ENCODE data around the gene ENOX2. TPM values are rescaled to one million over a fixed set of nuclear protein-coding genes. Genes with fewer than 3 reads are reported as not detected.

The ENOX2 gene
- polyA plus RNA-seq, 1 experiment = 16.8 TPM

GRCh38 chrX:130884627-130885026, 18.4 kb downstream of the ENOX2 start:
- CTCF ChIA-PET = no interaction called here
- POLR2A ChIA-PET = no interaction called here
- no peak overlapping the region for H3K4me3 ChIP-seq (ENCODE audit: low read depth, low read length)

DNA sequence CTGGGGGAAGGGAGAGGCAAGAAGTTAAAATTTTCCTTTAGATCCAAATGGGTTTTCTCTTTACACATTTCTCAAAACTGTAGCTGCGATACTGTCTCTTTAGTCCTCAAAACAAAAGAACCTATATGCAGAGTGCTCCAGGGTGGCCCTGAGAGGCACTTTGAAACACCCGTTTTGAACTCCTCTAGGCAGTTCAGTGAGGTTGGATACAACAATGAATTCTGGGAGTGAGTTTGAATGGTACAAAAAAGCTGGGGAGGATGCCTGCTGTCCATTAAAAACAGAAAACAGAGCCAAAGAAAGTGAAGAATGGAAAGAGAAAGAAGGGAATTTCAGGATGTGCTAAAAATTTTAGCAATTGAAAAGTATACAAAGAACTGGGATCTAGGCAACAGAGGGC, 23.1 kb downstream of the ENOX2 start:
- no peaks in the 10 kb centered on the region for H3K27me3 ChIP-seq (ENCODE audit: control insufficient read depth, insufficient read depth, low read length)
- no peaks in the 10 kb centered on the region for H3K9me3 ChIP-seq (ENCODE audit: control insufficient read depth, insufficient read depth, low read length)
- CTCF ChIA-PET = no interaction called here
- no peak for TF ChIP-seq CTCF (IDR thresholded peaks at IDR 0.05; ENCODE audit: low read depth, low read length)
- DNase-seq (ENCODE audit: low read depth, low spot score) = no peak
- no peak overlapping the region for H3K4me3 ChIP-seq (ENCODE audit: low read depth, low read length)
- POLR2A ChIA-PET = no interaction called here
- H3K27ac ChIP-seq (ENCODE audit: low read depth, low read length) = no peak overlapping the region

More at GRCh38 chrX:130884627-130885026, 18.4 kb downstream of the ENOX2 start:
- Histone ChIP-seq H3K9me3 (ENCODE audit: control insufficient read depth, insufficient read depth, low read length) (no peaks in the 10 kb centered on the region), H3K27ac (ENCODE audit: low read depth, low read length) (no peak overlapping the region), H3K27me3 (ENCODE audit: control insufficient read depth, insufficient read depth, low read length) (no peaks in the 10 kb centered on the region)
- DNase-seq (ENCODE audit: low read depth, low spot score) = no peak
- TF ChIP-seq CTCF (IDR thresholded peaks at IDR 0.05; ENCODE audit: low read depth, low read length) = no peak

- CTCF ChIA-PET = interaction anchor here (0.6 to 1.4 kb wide), 2 partner anchors 37 to 197 kb away, joined by 4 read pairs; no protein-coding TSS in a partner anchor
- no peak overlapping the region for H3K27ac ChIP-seq (ENCODE audit: low read depth, low read length)
- H3K9me3 ChIP-seq (ENCODE audit: control insufficient read depth, insufficient read depth, low read length) = no peaks in the 10 kb centered on the region
- H3K4me3 ChIP-seq (ENCODE audit: low read depth, low read length) = no peak overlapping the region
- POLR2A ChIA-PET = no interaction called here
- H3K27me3 ChIP-seq (ENCODE audit: control insufficient read depth, insufficient read depth, low read length) = no peaks in the 10 kb centered on the region
- DNase-seq (ENCODE audit: low read depth, low spot score) = peak; percentile 52
- TF ChIP-seq CTCF (IDR thresholded peaks at IDR 0.05; ENCODE audit: low read depth, low read length) = no peak
Measured at GRCh38 chrX:130878350-130879341, 24.4 kb downstream of the ENOX2 start.

- Histone ChIP-seq H3K9me3 (ENCODE audit: control insufficient read depth, insufficient read depth, low read length) (no peaks in the 10 kb centered on the region), H3K4me3 (ENCODE audit: low read depth, low read length) (no peak overlapping the region), H3K27ac (ENCODE audit: low read depth, low read length) (no peak overlapping the region), H3K27me3 (ENCODE audit: control insufficient read depth, insufficient read depth, low read length) (no peaks in the 10 kb centered on the region)
- ChIA-PET CTCF (interaction anchor here (1.4 kb wide), 1 partner anchor 38 kb away, joined by 4 read pairs; no protein-coding TSS in a partner anchor), POLR2A (no interaction called here)
- no peak for DNase-seq (ENCODE audit: low read depth, low spot score)
- no peak for TF ChIP-seq CTCF (IDR thresholded peaks at IDR 0.05; ENCODE audit: low read depth, low read length)
Measured at GRCh38 chrX:130877892-130878341, 25.1 kb downstream of the ENOX2 start.

GRCh38 chrX:130876226-130876625, 26.8 kb downstream of the ENOX2 start:
- ChIA-PET CTCF (interaction anchor here (1.0 kb wide), 1 partner anchor 300 kb away, joined by 3 read pairs; no protein-coding TSS in a partner anchor), POLR2A (no interaction called here)
- Histone ChIP-seq H3K27me3 (ENCODE audit: control insufficient read depth, insufficient read depth, low read length) (no peaks in the 10 kb centered on the region), H3K27ac (ENCODE audit: low read depth, low read length) (no peak overlapping the region), H3K9me3 (ENCODE audit: control insufficient read depth, insufficient read depth, low read length) (no peaks in the 10 kb centered on the region), H3K4me3 (ENCODE audit: low read depth, low read length) (no peak overlapping the region)
- no peak for TF ChIP-seq CTCF (IDR thresholded peaks at IDR 0.05; ENCODE audit: low read depth, low read length)
- no peak for DNase-seq (ENCODE audit: low read depth, low spot score)

All from AG04450 (cell line).